Measurements from ENCODE around the gene POMT2.

- TF ChIP-seq, protein P1, sequence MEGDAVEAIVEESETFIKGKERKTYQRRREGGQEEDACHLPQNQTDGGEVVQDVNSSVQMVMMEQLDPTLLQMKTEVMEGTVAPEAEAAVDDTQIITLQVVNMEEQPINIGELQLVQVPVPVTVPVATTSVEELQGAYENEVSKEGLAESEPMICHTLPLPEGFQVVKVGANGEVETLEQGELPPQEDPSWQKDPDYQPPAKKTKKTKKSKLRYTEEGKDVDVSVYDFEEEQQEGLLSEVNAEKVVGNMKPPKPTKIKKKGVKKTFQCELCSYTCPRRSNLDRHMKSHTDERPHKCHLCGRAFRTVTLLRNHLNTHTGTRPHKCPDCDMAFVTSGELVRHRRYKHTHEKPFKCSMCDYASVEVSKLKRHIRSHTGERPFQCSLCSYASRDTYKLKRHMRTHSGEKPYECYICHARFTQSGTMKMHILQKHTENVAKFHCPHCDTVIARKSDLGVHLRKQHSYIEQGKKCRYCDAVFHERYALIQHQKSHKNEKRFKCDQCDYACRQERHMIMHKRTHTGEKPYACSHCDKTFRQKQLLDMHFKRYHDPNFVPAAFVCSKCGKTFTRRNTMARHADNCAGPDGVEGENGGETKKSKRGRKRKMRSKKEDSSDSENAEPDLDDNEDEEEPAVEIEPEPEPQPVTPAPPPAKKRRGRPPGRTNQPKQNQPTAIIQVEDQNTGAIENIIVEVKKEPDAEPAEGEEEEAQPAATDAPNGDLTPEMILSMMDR (IDR thresholded peaks at IDR 0.05): no peak
- no peak for TF ChIP-seq POLR2AphosphoS5 (IDR thresholded peaks at IDR 0.05)
- no peak for TF ChIP-seq POLR2A (IDR thresholded peaks at IDR 0.05)
Measured at GRCh38 chr14:77296155-77296554, 24.5 kb downstream of the POMT2 start.
